Activated naive CD4-positive, alpha-beta T cell (primary cell): ENCODE results near the gene NT5M.
A peak's percentile ranks its signal among the peaks of the same experiment; 100 is the strongest.

Experiments used
- DNase-seq, 4 experiments: peaks; one replicate each; lab custom pipeline; 2025; lab: John Stamatoyannopoulos, UW

NT5M gene

GRCh38 chr17:17355426-17355825 is 52.3 kb downstream of the NT5M start:
- DNase-seq = no peak

GRCh38 chr17:17356149-17356930 is 53.2 kb downstream of the NT5M start:
- peak in 3 of 4 experiments; percentile 33 to 52 (median 36) for DNase-seq

- DNase-seq = no peak
These were observed 53.7 kb downstream of the NT5M start for GRCh38 chr17:17356931-17357270.

- DNase-seq = no peak
These were observed 55.0 kb downstream of the NT5M start for GRCh38 chr17:17358060-17358751.

- no peak for DNase-seq
These were observed 55.7 kb downstream of the NT5M start for GRCh38 chr17:17358866-17359265.

GRCh38 chr17:17359271-17359670 is 56.1 kb downstream of the NT5M start:
- DNase-seq = no peak

- no peak for DNase-seq
These were observed 57.0 kb downstream of the NT5M start for GRCh38 chr17:17360087-17360730.

- no peak for DNase-seq
These were observed 58.3 kb downstream of the NT5M start for GRCh38 chr17:17361543-17361866.

- no peak for DNase-seq
These were observed 58.8 kb downstream of the NT5M start for GRCh38 chr17:17361867-17362539.

- DNase-seq = no peak
These were observed 59.4 kb downstream of the NT5M start for GRCh38 chr17:17362540-17362930.

GRCh38 chr17:17363638-17364337 is 60.6 kb downstream of the NT5M start:
- no peak for DNase-seq

GRCh38 chr17:17364338-17364667 is 61.1 kb downstream of the NT5M start:
- DNase-seq = no peak

GRCh38 chr17:17365476-17366110 is 62.4 kb downstream of the NT5M start:
- DNase-seq = no peak

- no peak for DNase-seq
These were observed 63.1 kb downstream of the NT5M start for GRCh38 chr17:17366235-17366634.

GRCh38 chr17:17366941-17367875 is 64.0 kb downstream of the NT5M start:
- no peak for DNase-seq

GRCh38 chr17:17367931-17368330 is 64.8 kb downstream of the NT5M start:
- DNase-seq = no peak

GRCh38 chr17:17370711-17371110 is 67.5 kb downstream of the NT5M start:
- DNase-seq = no peak

GRCh38 chr17:17372856-17373520 is 69.8 kb downstream of the NT5M start:
- no peak for DNase-seq

- DNase-seq = no peak
These were observed 72.7 kb downstream of the NT5M start for GRCh38 chr17:17375841-17376240.

GRCh38 chr17:17376362-17376761 is 73.2 kb downstream of the NT5M start:
- no peak for DNase-seq
